GM21423 (cell line): ENCODE measurements around the gene AGAP2.
"Not testable (repeated sequence)": the region's sequence is repeated elsewhere in the genome, so short reads cannot be mapped to it uniquely, and the experiment has no call there.

Source experiments
- ATAC-seq: cut with Tn5 transposase; IDR thresholded peaks from one replicate; pipeline ENCODE4 v1.9.1; 2021; ENCODE audit warnings: mild to moderate bottlenecking, moderate library complexity; ENCODE audit not compliant: unreplicated experiment

Gene AGAP2

GRCh38 chr12:57724003-57724935 is 14.3 kb downstream of the AGAP2 start:
- ATAC-seq, result no peak

GRCh38 chr12:57723630-57723962 is 14.9 kb downstream of the AGAP2 start:
- ATAC-seq, result no peak

GRCh38 chr12:57722716-57723629 is 15.6 kb downstream of the AGAP2 start:
- ATAC-seq, result no peak

- not testable (repeated sequence) for ATAC-seq
Observed at GRCh38 chr12:57721846-57722608, 16.5 kb downstream of the AGAP2 start.

GRCh38 chr12:57720606-57721595 is 17.6 kb downstream of the AGAP2 start:
- ATAC-seq, result no peak

GRCh38 chr12:57719777-57720605 is 18.6 kb downstream of the AGAP2 start:
- no peak for ATAC-seq

- no peak for ATAC-seq
Observed at GRCh38 chr12:57718641-57719528, 19.7 kb downstream of the AGAP2 start.

- ATAC-seq, result no peak
Observed at GRCh38 chr12:57717846-57718640, 20.5 kb downstream of the AGAP2 start.

GRCh38 chr12:57717131-57717530 is 21.4 kb downstream of the AGAP2 start:
- ATAC-seq, result no peak

- no peak for ATAC-seq
Observed at GRCh38 chr12:57716305-57716704, 22.2 kb downstream of the AGAP2 start.

- ATAC-seq, result no peak
Observed at GRCh38 chr12:57715786-57716185, 22.8 kb downstream of the AGAP2 start.

GRCh38 chr12:57715036-57715748 is 23.4 kb downstream of the AGAP2 start:
- not testable (repeated sequence) for ATAC-seq

- ATAC-seq, result no peak
Observed at GRCh38 chr12:57713209-57713608, 25.3 kb downstream of the AGAP2 start.

- no peak for ATAC-seq
Observed at GRCh38 chr12:57712701-57713100, 25.8 kb downstream of the AGAP2 start.

GRCh38 chr12:57708296-57708695 is 30.2 kb downstream of the AGAP2 start:
- no peak for ATAC-seq

- ATAC-seq, result no peak
Observed at GRCh38 chr12:57707250-57707649, 31.3 kb downstream of the AGAP2 start.
